Esophagus squamous epithelium (tissue), 4 donors: ENCODE measurements around the gene PSIP1.

Source experiments
- CTCF ChIP-seq, 6 experiments: fragments of 450-650 bp in 4 of 6; fragments of 200-600 bp in 2 of 6; sonication (generic) in 2 of 6; IDR thresholded peaks; one replicate each; pipeline ENCODE4 v1.5.1; 2016 to 2019; ENCODE audit warnings: antibody characterized with exemption in 6 of 6, mild to moderate bottlenecking in 4 of 6, moderate library complexity in 4 of 6
- POLR2A ChIP-seq, 4 donors: fragments of 450-650 bp; IDR thresholded peaks; one replicate each; pipeline ENCODE4 v1.6.1; 2017; ENCODE audit warnings: antibody characterized with exemption in 4 of 4, mild to moderate bottlenecking in 4 of 4, moderate library complexity in 3 of 4

- TF ChIP-seq CTCF (IDR thresholded peaks at IDR 0.05), result no peak
- no peak for TF ChIP-seq POLR2A (IDR thresholded peaks at IDR 0.05)
These were observed 4.8 kb downstream of the PSIP1 start for GRCh38 chr9:15505921-15506320.
